WTC11 (cell line): ENCODE measurements around the gene GNAS-AS1.

Source experiments
- E2F4 ChIP-seq: sonication (generic); formaldehyde crosslinking; IDR thresholded peaks from 2 replicates; pipeline ENCODE4 v1.8.1; 2022; ENCODE audit warnings: low read depth, mild to moderate bottlenecking, moderate library complexity, missing genetic modification reagents, borderline replicate concordance
- ELF4 ChIP-seq: sonication (generic); formaldehyde crosslinking; IDR thresholded peaks from 2 replicates; pipeline ENCODE4 v1.8.1; 2022; ENCODE audit warnings: low read depth, mild to moderate bottlenecking, moderate library complexity, missing genetic modification reagents
- FOXJ3 ChIP-seq: sonication (generic); formaldehyde crosslinking; IDR thresholded peaks from 2 replicates; pipeline ENCODE4 v1.9.0; 2021; ENCODE audit warnings: missing genetic modification reagents, mild to moderate bottlenecking, borderline replicate concordance
- JUN ChIP-seq: sonication (generic); formaldehyde crosslinking; IDR thresholded peaks from 2 replicates; pipeline ENCODE4 v1.8.0; 2023; ENCODE audit warnings: mild to moderate bottlenecking, missing genetic modification reagents
- KAT7 ChIP-seq: sonication (generic); formaldehyde crosslinking; IDR thresholded peaks from 2 replicates; pipeline ENCODE4 v1.8.1; 2023; ENCODE audit warnings: missing genetic modification reagents, mild to moderate bottlenecking, borderline replicate concordance
- NFATC4 ChIP-seq: fragments of 250-450 bp; sonication (Bioruptor Pico); IDR thresholded peaks from 2 replicates; pipeline ENCODE4 v1.9.0; 2021; ENCODE audit warnings: mild to moderate bottlenecking
- PREB ChIP-seq: sonication (generic); formaldehyde crosslinking; IDR thresholded peaks from 2 replicates; pipeline ENCODE4 v1.8.1; 2022; ENCODE audit warnings: mild to moderate bottlenecking, missing genetic modification reagents, moderate library complexity, borderline replicate concordance
- SMAD3 ChIP-seq: sonication (generic); formaldehyde crosslinking; IDR thresholded peaks from 2 replicates; pipeline ENCODE4 v1.8.0; 2022; ENCODE audit warnings: missing genetic modification reagents, mild to moderate bottlenecking, borderline replicate concordance
- SP1 ChIP-seq: sonication (generic); formaldehyde crosslinking; conservative IDR thresholded peaks from 2 replicates; pipeline ENCODE4 v1.8.1; 2022; ENCODE audit warnings: missing genetic modification reagents
- USF1 ChIP-seq: sonication (generic); formaldehyde crosslinking; IDR thresholded peaks from 2 replicates; pipeline ENCODE4 v1.8.0; 2022; ENCODE audit warnings: mild to moderate bottlenecking, missing genetic modification reagents
- TF ChIP-seq, protein P1 (sequence below): fragments of 200-600 bp; IDR thresholded peaks from 2 replicates; pipeline ENCODE4 v1.8.0; 2022; ENCODE audit warnings: antibody characterized with exemption
- TF ChIP-seq, protein P2 (sequence below): sonication (generic); formaldehyde crosslinking; IDR thresholded peaks from 2 replicates; pipeline ENCODE4 v1.8.0; 2022; ENCODE audit warnings: mild to moderate bottlenecking, missing genetic modification reagents
- TF ChIP-seq, protein P3 (sequence below): fragments of 250-450 bp; sonication (Bioruptor Pico); conservative IDR thresholded peaks from 2 replicates; pipeline ENCODE4 v1.9.0; 2021; ENCODE audit warnings: mild to moderate bottlenecking

DNA sequence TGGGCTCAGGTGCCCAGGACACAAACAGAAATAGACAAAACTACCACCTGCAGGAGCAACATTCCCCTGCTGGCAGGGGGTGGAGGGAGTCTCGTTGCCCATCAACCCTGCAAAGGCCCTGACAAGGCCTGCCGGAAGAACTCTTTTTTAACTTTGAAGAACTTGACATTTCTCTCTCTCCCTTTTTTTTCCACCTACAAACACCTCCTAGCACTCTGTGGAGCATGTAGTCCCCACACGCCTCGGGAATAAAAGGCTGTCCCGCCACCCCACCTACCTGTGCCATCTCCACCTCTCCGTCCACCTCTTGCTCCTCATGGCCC, 54.8 kb downstream of the GNAS-AS1 start:
- TF ChIP-seq, protein P1, sequence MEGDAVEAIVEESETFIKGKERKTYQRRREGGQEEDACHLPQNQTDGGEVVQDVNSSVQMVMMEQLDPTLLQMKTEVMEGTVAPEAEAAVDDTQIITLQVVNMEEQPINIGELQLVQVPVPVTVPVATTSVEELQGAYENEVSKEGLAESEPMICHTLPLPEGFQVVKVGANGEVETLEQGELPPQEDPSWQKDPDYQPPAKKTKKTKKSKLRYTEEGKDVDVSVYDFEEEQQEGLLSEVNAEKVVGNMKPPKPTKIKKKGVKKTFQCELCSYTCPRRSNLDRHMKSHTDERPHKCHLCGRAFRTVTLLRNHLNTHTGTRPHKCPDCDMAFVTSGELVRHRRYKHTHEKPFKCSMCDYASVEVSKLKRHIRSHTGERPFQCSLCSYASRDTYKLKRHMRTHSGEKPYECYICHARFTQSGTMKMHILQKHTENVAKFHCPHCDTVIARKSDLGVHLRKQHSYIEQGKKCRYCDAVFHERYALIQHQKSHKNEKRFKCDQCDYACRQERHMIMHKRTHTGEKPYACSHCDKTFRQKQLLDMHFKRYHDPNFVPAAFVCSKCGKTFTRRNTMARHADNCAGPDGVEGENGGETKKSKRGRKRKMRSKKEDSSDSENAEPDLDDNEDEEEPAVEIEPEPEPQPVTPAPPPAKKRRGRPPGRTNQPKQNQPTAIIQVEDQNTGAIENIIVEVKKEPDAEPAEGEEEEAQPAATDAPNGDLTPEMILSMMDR: no peak
- no peak for TF ChIP-seq ELF4 (CRISPR knock-in tag)
- TF ChIP-seq SMAD3: no peak
- no peak for TF ChIP-seq E2F4 (CRISPR knock-in tag)
- TF ChIP-seq JUN (CRISPR knock-in tag): no peak
- TF ChIP-seq, protein P2, sequence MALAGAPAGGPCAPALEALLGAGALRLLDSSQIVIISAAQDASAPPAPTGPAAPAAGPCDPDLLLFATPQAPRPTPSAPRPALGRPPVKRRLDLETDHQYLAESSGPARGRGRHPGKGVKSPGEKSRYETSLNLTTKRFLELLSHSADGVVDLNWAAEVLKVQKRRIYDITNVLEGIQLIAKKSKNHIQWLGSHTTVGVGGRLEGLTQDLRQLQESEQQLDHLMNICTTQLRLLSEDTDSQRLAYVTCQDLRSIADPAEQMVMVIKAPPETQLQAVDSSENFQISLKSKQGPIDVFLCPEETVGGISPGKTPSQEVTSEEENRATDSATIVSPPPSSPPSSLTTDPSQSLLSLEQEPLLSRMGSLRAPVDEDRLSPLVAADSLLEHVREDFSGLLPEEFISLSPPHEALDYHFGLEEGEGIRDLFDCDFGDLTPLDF (CRISPR knock-in tag): no peak
- no peak for TF ChIP-seq PREB (CRISPR knock-in tag)
- no peak for TF ChIP-seq SP1 (CRISPR knock-in tag)
- no peak for TF ChIP-seq USF1 (CRISPR knock-in tag)
- no peak for TF ChIP-seq KAT7 (CRISPR knock-in tag)
- TF ChIP-seq, protein P3, sequence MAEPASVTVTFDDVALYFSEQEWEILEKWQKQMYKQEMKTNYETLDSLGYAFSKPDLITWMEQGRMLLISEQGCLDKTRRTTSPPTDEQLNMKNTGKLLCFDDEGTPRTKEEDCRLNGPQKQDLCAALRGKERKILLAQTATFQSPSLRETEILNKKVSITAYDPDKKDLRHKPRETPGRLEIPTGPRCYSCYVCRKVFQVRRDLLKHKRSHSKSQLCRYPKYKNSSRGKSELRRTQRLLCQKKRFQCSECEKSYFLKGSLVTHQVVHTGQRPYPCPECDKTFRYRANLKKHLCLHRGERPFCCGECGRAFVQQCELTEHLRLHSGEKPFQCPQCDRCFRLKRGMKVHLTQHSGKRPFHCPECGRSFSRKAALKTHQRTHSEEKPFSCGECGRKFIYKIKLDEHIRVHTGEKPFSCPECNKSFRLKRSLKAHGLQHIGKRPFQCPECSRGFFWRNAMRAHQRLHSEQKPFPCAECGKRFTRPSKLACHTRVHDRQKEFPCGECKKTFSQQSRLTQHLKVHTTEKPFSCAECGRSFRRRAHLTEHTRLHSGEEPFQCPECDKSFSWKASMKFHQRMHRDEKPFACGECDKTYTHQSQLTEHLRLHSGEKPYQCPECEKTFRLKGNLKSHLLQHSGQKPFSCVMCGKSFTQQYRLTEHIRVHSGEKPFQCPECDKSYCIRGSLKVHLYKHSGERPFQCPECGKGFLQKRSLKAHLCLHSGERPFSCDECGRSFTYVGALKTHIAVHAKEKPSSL (CRISPR knock-in tag): no peak
- TF ChIP-seq FOXJ3 (CRISPR knock-in tag): no peak
- TF ChIP-seq NFATC4 (CRISPR knock-in tag): no peak
